Osteoblast (primary cell): Measurements from ENCODE around the gene DDC. TPM values are rescaled to one million over a fixed set of nuclear protein-coding genes. Genes with fewer than 3 reads are reported as not detected.
A peak's percentile ranks its signal among the peaks of the same experiment; 100 is the strongest.

ENCODE experiments used
- DNase-seq: peaks from one replicate; pipeline ENCODE4 v3.0.0; 2011; ENCODE audit warnings: low spot score, mixed read lengths; ENCODE audit not compliant: insufficient read length; ENCODE audit errors: missing footprints
- H2AFZ ChIP-seq: 2 replicates; pipeline ENCODE4 v1.6.0; 2011; ENCODE audit warnings: mild to moderate bottlenecking, low read length
- H3K27ac ChIP-seq: 2 replicates; pipeline ENCODE4 v1.5.1; 2011; ENCODE audit warnings: mild to moderate bottlenecking, low read depth, low read length, moderate library complexity
- H3K27me3 ChIP-seq: 2 replicates; pipeline ENCODE4 v1.6.0; 2012; ENCODE audit warnings: mild to moderate bottlenecking, control low read depth, inconsistent platforms, low read length, moderate library complexity; ENCODE audit not compliant: insufficient read depth
- H3K36me3 ChIP-seq: 2 replicates; pipeline ENCODE4 v1.5.1; 2011; ENCODE audit warnings: mild to moderate bottlenecking, low read length, control low read depth, moderate library complexity; ENCODE audit not compliant: insufficient read depth
- H3K4me1 ChIP-seq: 2 replicates; pipeline ENCODE4 v1.5.1; 2011; ENCODE audit warnings: mild to moderate bottlenecking, low read length, control low read depth, moderate library complexity; ENCODE audit not compliant: insufficient read depth
- H3K4me2 ChIP-seq: 2 replicates; pipeline ENCODE4 v1.6.0; 2011; ENCODE audit warnings: mild to moderate bottlenecking, low read length; ENCODE audit not compliant: insufficient read depth
- H3K4me3 ChIP-seq: fragments of 200-600 bp; sonication (generic); 3 replicates; pipeline ENCODE4 v1.5.1; 2012; ENCODE audit warnings: mild to moderate bottlenecking, low read length, inconsistent platforms; ENCODE audit not compliant: insufficient read depth
- H3K79me2 ChIP-seq: 2 replicates; pipeline ENCODE4 v1.6.0; 2012; ENCODE audit warnings: mild to moderate bottlenecking, low read length, control low read depth, inconsistent platforms; ENCODE audit not compliant: insufficient read depth
- H3K9me3 ChIP-seq: 2 replicates; pipeline ENCODE4 v1.5.1; 2011; ENCODE audit warnings: low read depth, low read length, control low read depth
- H4K20me1 ChIP-seq: 2 replicates; pipeline ENCODE4 v1.6.0; 2012; ENCODE audit warnings: mild to moderate bottlenecking, low read length, control low read depth; ENCODE audit not compliant: insufficient read depth
- CTCF ChIP-seq: IDR thresholded peaks from 2 replicates; pipeline ENCODE4 v1.5.1; 2011; ENCODE audit warnings: mild to moderate bottlenecking, low read depth, low read length, moderate library complexity; ENCODE audit errors: extremely low read depth
- total RNA-seq: library from RNA; depleted of rRNA; stranded (reverse); fragments of >200 nt; gene quantifications from 2 replicates; pipeline ENCODE4 v1.2.3, GENCODE V29; 2012

The DDC gene
- total RNA-seq, 1 donor: not detected

- Histone ChIP-seq H3K27ac (no peak overlapping the region), H4K20me1 (no peaks in the 10 kb centered on the region), H2AFZ (no peak overlapping the region), H3K79me2 (no peaks in the 10 kb centered on the region), H3K27me3 (no peaks in the 10 kb centered on the region), H3K36me3 (peaks cover 37% of the 10 kb centered on the region), H3K9me3 (no peaks in the 10 kb centered on the region), H3K4me3 (no peak overlapping the region), H3K4me2 (no peak overlapping the region), H3K4me1 (no peaks in the 10 kb centered on the region)
- TF ChIP-seq CTCF: no peak
- peak; percentile 67 for DNase-seq
Measured at GRCh38 chr7:50594734-50595485, 29.7 kb upstream of the DDC start.

GRCh38 chr7:50594136-50594535 lies 28.9 kb upstream of the DDC start:
- Histone ChIP-seq H3K4me1 (no peaks in the 10 kb centered on the region), H4K20me1 (no peaks in the 10 kb centered on the region), H3K9me3 (no peaks in the 10 kb centered on the region), H3K4me2 (no peak overlapping the region), H3K79me2 (no peaks in the 10 kb centered on the region), H3K27ac (no peak overlapping the region), H2AFZ (no peak overlapping the region), H3K36me3 (peaks cover 37% of the 10 kb centered on the region), H3K27me3 (no peaks in the 10 kb centered on the region), H3K4me3 (no peak overlapping the region)
- no peak for DNase-seq
- no peak for TF ChIP-seq CTCF

GRCh38 chr7:50592940-50593339 lies 27.7 kb upstream of the DDC start:
- Histone ChIP-seq H3K36me3 (peaks cover 29% of the 10 kb centered on the region), H3K27ac (no peak overlapping the region), H3K79me2 (no peaks in the 10 kb centered on the region), H4K20me1 (no peaks in the 10 kb centered on the region), H3K27me3 (no peaks in the 10 kb centered on the region), H3K4me3 (no peak overlapping the region), H3K9me3 (no peaks in the 10 kb centered on the region), H3K4me2 (no peak overlapping the region), H3K4me1 (no peaks in the 10 kb centered on the region), H2AFZ (no peak overlapping the region)
- DNase-seq: no peak
- TF ChIP-seq CTCF: no peak

- Histone ChIP-seq H3K9me3 (no peaks in the 10 kb centered on the region), H4K20me1 (no peaks in the 10 kb centered on the region), H3K36me3 (peaks cover 23% of the 10 kb centered on the region), H3K27me3 (no peaks in the 10 kb centered on the region), H3K4me3 (no peak overlapping the region), H3K4me1 (no peaks in the 10 kb centered on the region), H3K4me2 (no peak overlapping the region), H2AFZ (no peak overlapping the region), H3K79me2 (no peaks in the 10 kb centered on the region), H3K27ac (no peak overlapping the region)
- DNase-seq: no peak
- no peak for TF ChIP-seq CTCF
Measured at GRCh38 chr7:50591480-50592438, 26.6 kb upstream of the DDC start.
